ENCODE results near the gene MADCAM1. TPM values are rescaled to one million over a fixed set of nuclear protein-coding genes. Genes with fewer than 3 reads are reported as not detected.

The MADCAM1 gene
- total RNA-seq, 3 donors from 2014 or later (not counting 1 experiment from before 2014, with no cell fraction given), result 0.43 to 0.54 TPM; not detected in 1

DNA sequence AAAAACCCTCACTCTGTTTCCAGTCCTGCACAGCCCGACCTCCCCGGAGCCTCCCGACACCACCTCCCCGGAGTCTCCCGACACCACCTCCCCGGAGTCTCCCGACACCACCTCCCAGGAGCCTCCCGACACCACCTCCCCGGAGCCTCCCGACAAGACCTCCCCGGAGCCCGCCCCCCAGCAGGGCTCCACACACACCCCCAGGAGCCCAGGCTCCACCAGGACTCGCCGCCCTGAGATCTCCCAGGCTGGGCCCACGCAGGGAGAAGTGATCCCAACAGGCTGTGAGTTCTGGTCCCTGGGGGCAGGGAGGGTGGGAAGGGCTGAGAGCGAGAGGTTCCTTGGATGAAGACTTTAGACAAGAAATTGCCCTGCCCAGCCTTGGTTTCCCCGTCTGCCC lies 5.4 kb downstream of the MADCAM1 start:
- intact Hi-C loops (cut with micrococcal nuclease), result no loop called here
- Histone ChIP-seq H3K9me3 (ENCODE audit: control insufficient read depth, insufficient read depth, low read length) (no peaks in the 10 kb centered on the region), H3K27ac (ENCODE audit: low read length) (no peak overlapping the region), H3K4me1 (ENCODE audit: control insufficient read depth, insufficient read depth, low read length) (peaks cover 11% of the 10 kb centered on the region), H3K4me3 (ENCODE audit: low read length) (no peak overlapping the region), H3K36me3 (ENCODE audit: control insufficient read depth, insufficient read depth, low read length) (no peaks in the 10 kb centered on the region), H3K27me3 (ENCODE audit: control insufficient read depth, insufficient read depth, low read length) (peaks cover 13% of the 10 kb centered on the region)
- H3K4me3 Mint-ChIP-seq, result no peak overlapping the region
- 84% methylated on average over 16 of the region's 17 CpGs for WGBS (ENCODE audit: insufficient coverage)
- H3K9me3 Mint-ChIP-seq, result no peaks in the 10 kb centered on the region
- H3K27ac Mint-ChIP-seq, result no peak overlapping the region
- no peaks in the 10 kb centered on the region for H3K36me3 Mint-ChIP-seq
- H3K4me1 Mint-ChIP-seq, result peaks cover 0 to 20% of the 10 kb centered on the region in 2 donors
- TF ChIP-seq, protein P1, sequence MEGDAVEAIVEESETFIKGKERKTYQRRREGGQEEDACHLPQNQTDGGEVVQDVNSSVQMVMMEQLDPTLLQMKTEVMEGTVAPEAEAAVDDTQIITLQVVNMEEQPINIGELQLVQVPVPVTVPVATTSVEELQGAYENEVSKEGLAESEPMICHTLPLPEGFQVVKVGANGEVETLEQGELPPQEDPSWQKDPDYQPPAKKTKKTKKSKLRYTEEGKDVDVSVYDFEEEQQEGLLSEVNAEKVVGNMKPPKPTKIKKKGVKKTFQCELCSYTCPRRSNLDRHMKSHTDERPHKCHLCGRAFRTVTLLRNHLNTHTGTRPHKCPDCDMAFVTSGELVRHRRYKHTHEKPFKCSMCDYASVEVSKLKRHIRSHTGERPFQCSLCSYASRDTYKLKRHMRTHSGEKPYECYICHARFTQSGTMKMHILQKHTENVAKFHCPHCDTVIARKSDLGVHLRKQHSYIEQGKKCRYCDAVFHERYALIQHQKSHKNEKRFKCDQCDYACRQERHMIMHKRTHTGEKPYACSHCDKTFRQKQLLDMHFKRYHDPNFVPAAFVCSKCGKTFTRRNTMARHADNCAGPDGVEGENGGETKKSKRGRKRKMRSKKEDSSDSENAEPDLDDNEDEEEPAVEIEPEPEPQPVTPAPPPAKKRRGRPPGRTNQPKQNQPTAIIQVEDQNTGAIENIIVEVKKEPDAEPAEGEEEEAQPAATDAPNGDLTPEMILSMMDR (IDR thresholded peaks at IDR 0.05), result no peak
- ATAC-seq, result no peak
- DNase-seq, result no peak
- peaks cover 9 to 14% of the 10 kb centered on the region in 2 donors for H3K27me3 Mint-ChIP-seq (ENCODE audit: low read depth in 2 of 2)

DNA sequence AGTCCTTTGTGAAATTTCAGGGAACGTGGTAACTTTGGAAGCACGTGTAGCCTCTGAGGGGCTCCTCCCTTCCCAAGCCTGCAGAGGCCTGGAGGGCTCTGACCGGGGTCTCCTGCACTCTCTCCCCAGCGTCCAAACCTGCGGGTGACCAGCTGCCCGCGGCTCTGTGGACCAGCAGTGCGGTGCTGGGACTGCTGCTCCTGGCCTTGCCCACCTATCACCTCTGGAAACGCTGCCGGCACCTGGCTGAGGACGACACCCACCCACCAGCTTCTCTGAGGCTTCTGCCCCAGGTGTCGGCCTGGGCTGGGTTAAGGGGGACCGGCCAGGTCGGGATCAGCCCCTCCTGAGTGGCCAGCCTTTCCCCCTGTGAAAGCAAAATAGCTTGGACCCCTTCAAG lies 8.3 kb downstream of the MADCAM1 start:
- peaks cover 27% of the 10 kb centered on the region for H3K4me1 ChIP-seq (ENCODE audit: control insufficient read depth, insufficient read depth, low read length)
- Mint-ChIP-seq H3K27ac (no peak overlapping the region), H3K36me3 (no peaks in the 10 kb centered on the region), H3K27me3 (ENCODE audit: low read depth in 2 of 2) (peaks cover under 1 to 2% of the 10 kb centered on the region in 2 donors), H3K9me3 (no peaks in the 10 kb centered on the region), H3K4me1 (peaks cover 5 to 30% of the 10 kb centered on the region in 2 donors), H3K4me3 (no peak overlapping the region)
- H3K4me3 ChIP-seq (ENCODE audit: low read length), result no peak overlapping the region
- intact Hi-C loops (cut with micrococcal nuclease), result no loop called here
- H3K9me3 ChIP-seq (ENCODE audit: control insufficient read depth, insufficient read depth, low read length), result no peaks in the 10 kb centered on the region
- DNase-seq, result peak in 1 of 2 donors; percentile 7
- TF ChIP-seq, protein P1 (IDR thresholded peaks at IDR 0.05), result no peak
- WGBS (ENCODE audit: insufficient coverage), result 96% methylated on average over 14 of the region's 14 CpGs
- peaks cover 1% of the 10 kb centered on the region for H3K27me3 ChIP-seq (ENCODE audit: control insufficient read depth, insufficient read depth, low read length)
- no peak for ATAC-seq
- H3K27ac ChIP-seq (ENCODE audit: low read length), result no peak overlapping the region
- no peaks in the 10 kb centered on the region for H3K36me3 ChIP-seq (ENCODE audit: control insufficient read depth, insufficient read depth, low read length)

DNA sequence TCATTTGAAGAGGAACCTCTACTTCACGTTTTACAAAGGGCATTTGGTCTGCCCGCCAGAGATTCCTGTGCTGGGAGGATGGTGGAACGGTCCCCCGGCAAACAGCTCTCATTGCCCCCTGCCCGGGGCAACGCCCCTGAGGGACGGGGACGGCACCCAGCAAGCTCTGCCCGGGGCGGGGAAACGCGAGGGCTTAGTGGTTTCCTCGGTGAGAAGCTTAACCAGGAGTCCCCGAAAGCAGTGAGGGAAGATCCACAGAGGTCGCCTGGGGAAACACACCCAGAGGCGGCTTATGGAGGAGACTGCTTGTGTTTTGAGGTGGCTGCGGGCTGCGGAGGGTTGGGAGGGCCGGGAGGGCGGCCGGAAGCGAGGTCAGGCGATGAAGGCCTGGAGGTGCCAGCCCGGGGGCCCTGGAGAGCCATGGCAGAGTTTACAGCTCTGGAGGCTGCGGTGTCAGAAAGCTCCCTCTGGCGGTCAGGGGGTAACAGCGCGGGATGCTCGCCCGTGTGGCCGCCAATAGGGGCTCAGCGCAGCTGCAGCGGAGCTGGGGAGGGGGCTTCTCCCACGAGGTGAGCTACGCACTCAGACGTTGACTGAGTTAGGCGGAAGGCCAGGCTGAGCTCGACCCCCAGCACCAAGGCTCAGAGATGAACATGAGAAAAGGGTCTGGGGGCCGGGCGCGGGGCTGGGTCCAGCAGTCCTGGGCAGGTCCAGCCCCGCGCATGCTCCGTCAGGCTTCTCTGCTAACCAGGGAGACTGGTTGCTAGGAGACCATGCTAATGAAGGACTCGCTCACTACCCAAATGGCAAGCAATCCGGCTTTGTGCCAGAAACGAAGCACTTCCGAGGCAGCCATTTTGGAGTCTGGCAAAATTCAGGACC lies 10.4 kb downstream of the MADCAM1 start:
- H3K9me3 Mint-ChIP-seq, result no peaks in the 10 kb centered on the region
- H3K27me3 Mint-ChIP-seq (ENCODE audit: low read depth in 2 of 2), result no peaks in the 10 kb centered on the region
- Histone ChIP-seq H3K4me3 (ENCODE audit: low read length) (peak overlapping the region; percentile 68), H3K36me3 (ENCODE audit: control insufficient read depth, insufficient read depth, low read length) (no peaks in the 10 kb centered on the region), H3K9me3 (ENCODE audit: control insufficient read depth, insufficient read depth, low read length) (no peaks in the 10 kb centered on the region), H3K27me3 (ENCODE audit: control insufficient read depth, insufficient read depth, low read length) (no peaks in the 10 kb centered on the region), H3K27ac (ENCODE audit: low read length) (peak overlapping the region; percentile 97), H3K4me1 (ENCODE audit: control insufficient read depth, insufficient read depth, low read length) (peaks cover 47% of the 10 kb centered on the region)
- peak; percentile 91 to 99 for DNase-seq
- H3K27ac Mint-ChIP-seq, result peak overlapping the region; percentile 96 to 98
- no peaks in the 10 kb centered on the region for H3K36me3 Mint-ChIP-seq
- intact Hi-C loops (cut with micrococcal nuclease), result loop anchor here (2.0 kb wide), 1 partner anchor 18 kb away; no protein-coding TSS in a partner anchor
- H3K4me3 Mint-ChIP-seq, result peak overlapping the region; percentile 96
- WGBS (ENCODE audit: insufficient coverage), result under 1% methylated on average over 48 of the region's 48 CpGs
- TF ChIP-seq, protein P1 (IDR thresholded peaks at IDR 0.05), result peak; percentile 93
- ATAC-seq, result peak; percentile 52 to 79 (median 62)
- H3K4me1 Mint-ChIP-seq, result peaks cover 20 to 44% of the 10 kb centered on the region in 2 donors

Data from natural killer cell (primary cell).